Measurements from ENCODE around the gene MPHOSPH8.

MPHOSPH8 gene

GRCh38 chr13:19633479-19634255 is at the start of gene MPHOSPH8:
MPHOSPH8 (plus strand) TSS chr13:19633659; CDS start chr13:19633749, 90 bp downstream.
- DNase-seq (ENCODE audit: low read depth): peak; percentile 97
- peak within 1 kb of the TSS; percentile 77 for H3K4me3 ChIP-seq (ENCODE audit: low read length)
- TF ChIP-seq CTCF (conservative IDR thresholded peaks at IDR 0.05; ENCODE audit: low read length): no peak

- H3K4me3 ChIP-seq (ENCODE audit: low read length): peak overlapping the region; percentile 20
- TF ChIP-seq CTCF (conservative IDR thresholded peaks at IDR 0.05; ENCODE audit: low read length): no peak; the same call in 1 of the 2 replicates
- DNase-seq (ENCODE audit: low read depth): peak; percentile 46
Measured at GRCh38 chr13:19586904-19587634, 46.4 kb upstream of the MPHOSPH8 start.

GRCh38 chr13:19587635-19588300 is 45.7 kb upstream of the MPHOSPH8 start:
- DNase-seq (ENCODE audit: low read depth): peak; percentile 34
- TF ChIP-seq CTCF (conservative IDR thresholded peaks at IDR 0.05; ENCODE audit: low read length): peak; percentile 41
- H3K4me3 ChIP-seq (ENCODE audit: low read length): no peak overlapping the region

- DNase-seq (ENCODE audit: low read depth): no peak
- TF ChIP-seq CTCF (conservative IDR thresholded peaks at IDR 0.05; ENCODE audit: low read length): no peak
- H3K4me3 ChIP-seq (ENCODE audit: low read length): no peak overlapping the region
Measured at GRCh38 chr13:19589312-19589711, 44.1 kb upstream of the MPHOSPH8 start.

GRCh38 chr13:19590423-19590822 is 43.0 kb upstream of the MPHOSPH8 start:
- no peak overlapping the region for H3K4me3 ChIP-seq (ENCODE audit: low read length)
- TF ChIP-seq CTCF (conservative IDR thresholded peaks at IDR 0.05; ENCODE audit: low read length): no peak
- no peak for DNase-seq (ENCODE audit: low read depth)

- no peak for TF ChIP-seq CTCF (conservative IDR thresholded peaks at IDR 0.05; ENCODE audit: low read length)
- no peak overlapping the region for H3K4me3 ChIP-seq (ENCODE audit: low read length)
- no peak for DNase-seq (ENCODE audit: low read depth)
Measured at GRCh38 chr13:19591864-19592263, 41.6 kb upstream of the MPHOSPH8 start.
